Testis (tissue), 2 donors: ENCODE data around the gene DDX52.

Experiments
- POLR2A ChIP-seq: fragments of 450-650 bp; IDR thresholded peaks from one replicate; pipeline ENCODE4 v1.6.1; 2017; ENCODE audit warnings: antibody characterized with exemption, mild to moderate bottlenecking, moderate library complexity
- TF ChIP-seq, protein P1 (sequence below), 3 experiments: fragments of 450-650 bp in 2 of 3; fragments of 200-600 bp in 1 of 3; sonication (generic) in 1 of 3; IDR thresholded peaks; one replicate each; pipeline ENCODE4 v1.5.1; 2016 to 2019; ENCODE audit warnings: antibody characterized with exemption in 3 of 3, mild to moderate bottlenecking in 2 of 3, moderate library complexity in 1 of 3

DNA sequence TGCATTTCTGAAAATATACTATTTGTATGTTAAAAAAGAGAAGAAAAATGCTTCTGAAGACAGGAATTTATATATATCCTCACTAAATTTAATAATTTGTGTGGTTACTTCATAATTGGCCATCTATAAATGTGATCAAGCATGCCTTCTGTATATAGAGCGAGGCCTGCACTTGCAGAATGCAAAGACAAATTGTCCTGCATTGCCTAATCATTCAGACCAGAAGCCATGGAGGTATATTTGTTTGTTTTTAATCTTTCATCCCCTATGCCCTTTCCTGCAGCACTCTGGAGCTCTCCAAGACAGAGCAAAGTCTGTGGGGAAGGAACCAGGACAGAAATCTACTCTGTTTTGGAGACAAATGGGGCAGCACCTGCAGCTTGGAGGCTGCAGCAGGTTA lies 23.8 kb upstream of the DDX52 start:
- TF ChIP-seq, protein P1, sequence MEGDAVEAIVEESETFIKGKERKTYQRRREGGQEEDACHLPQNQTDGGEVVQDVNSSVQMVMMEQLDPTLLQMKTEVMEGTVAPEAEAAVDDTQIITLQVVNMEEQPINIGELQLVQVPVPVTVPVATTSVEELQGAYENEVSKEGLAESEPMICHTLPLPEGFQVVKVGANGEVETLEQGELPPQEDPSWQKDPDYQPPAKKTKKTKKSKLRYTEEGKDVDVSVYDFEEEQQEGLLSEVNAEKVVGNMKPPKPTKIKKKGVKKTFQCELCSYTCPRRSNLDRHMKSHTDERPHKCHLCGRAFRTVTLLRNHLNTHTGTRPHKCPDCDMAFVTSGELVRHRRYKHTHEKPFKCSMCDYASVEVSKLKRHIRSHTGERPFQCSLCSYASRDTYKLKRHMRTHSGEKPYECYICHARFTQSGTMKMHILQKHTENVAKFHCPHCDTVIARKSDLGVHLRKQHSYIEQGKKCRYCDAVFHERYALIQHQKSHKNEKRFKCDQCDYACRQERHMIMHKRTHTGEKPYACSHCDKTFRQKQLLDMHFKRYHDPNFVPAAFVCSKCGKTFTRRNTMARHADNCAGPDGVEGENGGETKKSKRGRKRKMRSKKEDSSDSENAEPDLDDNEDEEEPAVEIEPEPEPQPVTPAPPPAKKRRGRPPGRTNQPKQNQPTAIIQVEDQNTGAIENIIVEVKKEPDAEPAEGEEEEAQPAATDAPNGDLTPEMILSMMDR (IDR thresholded peaks at IDR 0.05) = no peak
- TF ChIP-seq POLR2A = no peak
